ENCODE data around the gene TTLL11.

TTLL11 gene

GRCh38 chr9:121780177-121781040 is 312.7 kb downstream of the TTLL11 start:
- DNase-seq, result no peak

- DNase-seq, result no peak
Observed at GRCh38 chr9:121779381-121780117, 313.6 kb downstream of the TTLL11 start.

- no peak for DNase-seq
Observed at GRCh38 chr9:121778252-121779225, 314.6 kb downstream of the TTLL11 start.

- DNase-seq, result peak; percentile 48
Observed at GRCh38 chr9:121776739-121777637, 316.1 kb downstream of the TTLL11 start.

- peak; percentile 61 for DNase-seq
Observed at GRCh38 chr9:121776001-121776738, 316.9 kb downstream of the TTLL11 start.

GRCh38 chr9:121774715-121775613 is 318.1 kb downstream of the TTLL11 start:
- DNase-seq, result peak; percentile 37

- DNase-seq, result peak; percentile 60
Observed at GRCh38 chr9:121773954-121774714, 319.0 kb downstream of the TTLL11 start.

GRCh38 chr9:121773286-121773953 is 319.7 kb downstream of the TTLL11 start:
- DNase-seq, result peak; percentile 52

GRCh38 chr9:121772600-121773285 is 320.4 kb downstream of the TTLL11 start:
- peak; percentile 61 for DNase-seq

All from activated effector memory CD4-positive, alpha-beta T cell treated with anti-CD3 and anti-CD28 coated beads, Interleukin-2, amount 50 U/mL, for 16 hours (primary cell).